Measurements from ENCODE around the gene ATP6V0C.

- TF ChIP-seq, protein P1, sequence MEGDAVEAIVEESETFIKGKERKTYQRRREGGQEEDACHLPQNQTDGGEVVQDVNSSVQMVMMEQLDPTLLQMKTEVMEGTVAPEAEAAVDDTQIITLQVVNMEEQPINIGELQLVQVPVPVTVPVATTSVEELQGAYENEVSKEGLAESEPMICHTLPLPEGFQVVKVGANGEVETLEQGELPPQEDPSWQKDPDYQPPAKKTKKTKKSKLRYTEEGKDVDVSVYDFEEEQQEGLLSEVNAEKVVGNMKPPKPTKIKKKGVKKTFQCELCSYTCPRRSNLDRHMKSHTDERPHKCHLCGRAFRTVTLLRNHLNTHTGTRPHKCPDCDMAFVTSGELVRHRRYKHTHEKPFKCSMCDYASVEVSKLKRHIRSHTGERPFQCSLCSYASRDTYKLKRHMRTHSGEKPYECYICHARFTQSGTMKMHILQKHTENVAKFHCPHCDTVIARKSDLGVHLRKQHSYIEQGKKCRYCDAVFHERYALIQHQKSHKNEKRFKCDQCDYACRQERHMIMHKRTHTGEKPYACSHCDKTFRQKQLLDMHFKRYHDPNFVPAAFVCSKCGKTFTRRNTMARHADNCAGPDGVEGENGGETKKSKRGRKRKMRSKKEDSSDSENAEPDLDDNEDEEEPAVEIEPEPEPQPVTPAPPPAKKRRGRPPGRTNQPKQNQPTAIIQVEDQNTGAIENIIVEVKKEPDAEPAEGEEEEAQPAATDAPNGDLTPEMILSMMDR (conservative IDR thresholded peaks at IDR 0.05; ENCODE audit: low read depth, low read length), result no peak
- TF ChIP-seq EZH2phosphoT487 (IDR thresholded peaks at IDR 0.05; ENCODE audit: borderline replicate concordance, low read length), result no peak
Measured at GRCh38 chr16:2482708-2483534, 30.8 kb upstream of the ATP6V0C start.

All from PC-3 (cell line).